Hematopoietic multipotent progenitor cell treated with erythropoietin and hydrocortisone succinate and interleukin-3 and kit ligand, for 8 days (in vitro differentiated cells): ENCODE measurements around the gene RAP2B.
"Not testable (repeated sequence)": the region's sequence is repeated elsewhere in the genome, so short reads cannot be mapped to it uniquely, and the experiment has no call there.

Experiments used
- DNase-seq: peaks from one replicate; pipeline ENCODE4 v3.0.0-alpha.2; 2015

RAP2B gene

GRCh38 chr3:153160451-153161137, 1.4 kb upstream of the RAP2B start:
- DNase-seq = peak; percentile 79

GRCh38 chr3:153161138-153161713, 800 bp upstream of the RAP2B start:
- peak; percentile 100 for DNase-seq

GRCh38 chr3:153162513-153163392, 727 bp downstream of the RAP2B start:
- DNase-seq = peak; percentile 40

GRCh38 chr3:153163393-153163724, 1.3 kb downstream of the RAP2B start:
- peak; percentile 56 for DNase-seq

GRCh38 chr3:153163756-153164550, 1.9 kb downstream of the RAP2B start:
- peak; percentile 48 for DNase-seq

- DNase-seq = peak; percentile 78
These were observed 3.2 kb downstream of the RAP2B start for GRCh38 chr3:153165261-153165681.

GRCh38 chr3:153166206-153166605, 4.2 kb downstream of the RAP2B start:
- DNase-seq = peak; percentile 93

GRCh38 chr3:153166796-153167195, 4.8 kb downstream of the RAP2B start:
- DNase-seq = no peak

- no peak for DNase-seq
These were observed 7.9 kb downstream of the RAP2B start for GRCh38 chr3:153169793-153170383.

- DNase-seq = peak; percentile 89
These were observed 9.2 kb downstream of the RAP2B start for GRCh38 chr3:153171256-153171655.

GRCh38 chr3:153171918-153172317, 9.9 kb downstream of the RAP2B start:
- peak; percentile 75 for DNase-seq

- DNase-seq = no peak
These were observed 11.1 kb downstream of the RAP2B start for GRCh38 chr3:153172796-153173757.

- peak; percentile 46 for DNase-seq
These were observed 11.9 kb downstream of the RAP2B start for GRCh38 chr3:153173758-153174516.

- DNase-seq = no peak
These were observed 14.2 kb downstream of the RAP2B start for GRCh38 chr3:153176197-153176596.

GRCh38 chr3:153180860-153181372, 18.9 kb downstream of the RAP2B start:
- DNase-seq = no peak

- no peak for DNase-seq
These were observed 20.7 kb downstream of the RAP2B start for GRCh38 chr3:153182501-153183293.

GRCh38 chr3:153190923-153191322, 28.9 kb downstream of the RAP2B start:
- DNase-seq = no peak

GRCh38 chr3:153192327-153192726, 30.3 kb downstream of the RAP2B start:
- DNase-seq = no peak

- not testable (repeated sequence) for DNase-seq
These were observed 31.9 kb downstream of the RAP2B start for GRCh38 chr3:153193786-153194476.
